ENCODE measurements around the gene TRIM26. TPM values are rescaled to one million over a fixed set of nuclear protein-coding genes. Genes with fewer than 3 reads are reported as not detected.

TRIM26 gene
- total RNA-seq, 2 donors from 2014 or later: 31.9 to 66.6 TPM

GRCh38 chr6:30195951-30196350, 17.3 kb downstream of the TRIM26 start:
- no peak overlapping the region for H3K4me3 ChIP-seq
- no peak for TF ChIP-seq CTCF (IDR thresholded peaks at IDR 0.05)
- no peaks in the 10 kb centered on the region for H3K9me3 ChIP-seq
- ATAC-seq: no peak
- H3K4me1 ChIP-seq: no peaks in the 10 kb centered on the region
- no peak for DNase-seq
- intact Hi-C loops (cut with DNase I): no loop called here
- WGBS, 2 donors: 100% methylated on average over 1 of the region's 1 CpG
- H3K36me3 ChIP-seq (replicated peaks in 1 of 2; ENCODE audit: insufficient read depth in 1 of 2, low read depth in 2 of 2): peaks cover 9 to 27% of the 10 kb centered on the region in 2 donors
- H3K27me3 ChIP-seq: no peaks in the 10 kb centered on the region
- H3K27ac ChIP-seq: no peak overlapping the region

- TF ChIP-seq POLR2A (IDR thresholded peaks at IDR 0.05): no peak
- no peak for TF ChIP-seq CTCF (IDR thresholded peaks at IDR 0.05)
Measured at GRCh38 chr6:30194797-30195690, 18.2 kb downstream of the TRIM26 start.

GRCh38 chr6:30192076-30192475, 21.1 kb downstream of the TRIM26 start:
- H3K27ac ChIP-seq: no peak overlapping the region
- 93 to 95% methylated on average over 5 to 7 of the region's 7 CpGs for WGBS, 2 donors
- no peaks in the 10 kb centered on the region for H3K4me1 ChIP-seq
- intact Hi-C loops (cut with DNase I): no loop called here
- no peaks in the 10 kb centered on the region for H3K9me3 ChIP-seq
- no peak overlapping the region for H3K4me3 ChIP-seq
- ATAC-seq: no peak
- TF ChIP-seq CTCF (IDR thresholded peaks at IDR 0.05) (no peak), POLR2A (IDR thresholded peaks at IDR 0.05) (no peak)
- no peaks in the 10 kb centered on the region for H3K27me3 ChIP-seq
- DNase-seq: no peak
- H3K36me3 ChIP-seq (replicated peaks in 1 of 2; ENCODE audit: insufficient read depth in 1 of 2, low read depth in 2 of 2): peaks cover 8 to 27% of the 10 kb centered on the region in 2 donors

More at GRCh38 chr6:30194797-30195690, 18.2 kb downstream of the TRIM26 start:
- no peaks in the 10 kb centered on the region for H3K9me3 ChIP-seq
- H3K36me3 ChIP-seq (replicated peaks in 1 of 2; ENCODE audit: insufficient read depth in 1 of 2, low read depth in 2 of 2): peaks cover 9 to 25% of the 10 kb centered on the region in 2 donors
- 89% methylated on average over 8 of the region's 8 CpGs for WGBS, 2 donors
- intact Hi-C loops (cut with DNase I): no loop called here
- H3K27me3 ChIP-seq: no peaks in the 10 kb centered on the region
- no peak overlapping the region for H3K27ac ChIP-seq
- ATAC-seq (no peak), DNase-seq (no peak)
- H3K4me3 ChIP-seq: no peak overlapping the region
- H3K4me1 ChIP-seq: no peaks in the 10 kb centered on the region

- ATAC-seq (no peak), DNase-seq (no peak)
- WGBS, 2 donors: 94 to 98% methylated on average over 5 of the region's 5 CpGs
- TF ChIP-seq CTCF (IDR thresholded peaks at IDR 0.05) (no peak), POLR2A (IDR thresholded peaks at IDR 0.05) (no peak)
- H3K9me3 ChIP-seq: no peaks in the 10 kb centered on the region
- intact Hi-C loops (cut with DNase I): no loop called here
- peaks cover 13 to 25% of the 10 kb centered on the region in 2 donors for H3K36me3 ChIP-seq (replicated peaks in 1 of 2; ENCODE audit: insufficient read depth in 1 of 2, low read depth in 2 of 2)
- H3K4me1 ChIP-seq: no peaks in the 10 kb centered on the region
- H3K27me3 ChIP-seq: no peaks in the 10 kb centered on the region
- H3K27ac ChIP-seq: no peak overlapping the region
- H3K4me3 ChIP-seq: no peak overlapping the region
Measured at GRCh38 chr6:30188541-30188940, 24.7 kb downstream of the TRIM26 start.
